Endometrial microvascular endothelial cells (primary cell): Measurements from ENCODE around the gene SH3RF3. TPM values are rescaled to one million over a fixed set of nuclear protein-coding genes. Genes with fewer than 3 reads are reported as not detected.

Experiments
- in situ Hi-C: cut with HindIII; loops from 2 replicates; pipeline ENCODE4 v1.10.0; 2017; ENCODE audit warnings: low sequenced_read_pairs, low pct_unique_long_range_greater_than_20kb; ENCODE audit errors: inconsistent ontology term
- total RNA-seq: library from RNA; depleted of rRNA; stranded (reverse); fragments of >200 nt; gene quantifications from one replicate; pipeline ENCODE4 v1.2.3, GENCODE V29; 2015; ENCODE audit errors: inconsistent ontology term

The SH3RF3 gene
- total RNA-seq, 1 donor from 2014 or later: 11.7 TPM

DNA sequence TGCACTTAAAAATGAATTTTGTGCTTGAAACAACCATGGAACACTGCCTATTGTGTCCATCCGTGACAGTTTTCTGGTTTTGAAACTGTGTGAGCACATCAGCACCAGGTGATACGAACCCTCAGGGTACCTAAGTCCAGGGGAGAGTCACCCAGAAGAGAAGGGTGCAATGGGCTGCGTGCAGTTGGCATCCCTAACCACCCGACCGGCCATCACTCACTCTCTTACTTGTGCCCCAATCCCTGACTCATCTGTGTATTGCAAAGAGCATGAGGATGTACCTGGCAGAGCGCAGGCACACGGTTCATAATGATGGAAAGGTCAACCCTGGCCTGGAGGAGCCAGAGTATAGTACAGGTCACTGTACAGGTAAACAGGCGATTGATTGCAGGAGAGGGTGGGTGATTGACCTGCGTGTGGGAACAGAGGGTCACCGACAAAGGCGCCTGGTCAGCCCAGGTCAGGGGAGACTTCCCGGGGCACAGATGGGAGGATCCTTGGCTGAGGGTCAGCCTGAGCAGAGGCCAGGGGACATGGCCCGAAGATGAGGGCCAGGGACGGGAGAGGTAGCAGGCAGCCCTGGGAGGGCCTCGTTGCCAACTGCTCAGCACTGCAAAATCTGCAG lies 324.5 kb downstream of the SH3RF3 start:
- in situ Hi-C loops: no loop called here

DNA sequence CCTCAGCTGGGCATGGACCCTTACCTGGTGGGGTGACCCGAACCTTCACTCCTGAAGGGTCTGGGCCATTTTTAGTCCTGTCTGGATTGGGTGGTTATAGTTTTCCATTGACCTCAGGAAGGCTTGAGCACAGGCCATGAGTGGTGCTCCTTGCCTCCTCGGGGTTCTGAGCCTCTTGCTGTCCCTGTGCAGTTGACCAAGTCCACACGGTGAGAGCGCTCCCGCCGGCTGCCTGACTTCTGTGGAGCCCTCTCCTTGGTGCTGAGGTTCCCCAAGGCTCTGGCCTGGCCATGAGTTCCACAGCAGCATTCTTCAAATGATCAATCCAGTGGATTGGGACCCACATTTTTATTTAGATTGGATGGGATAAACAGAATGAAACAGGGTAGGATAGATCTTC lies 325.3 kb downstream of the SH3RF3 start:
- in situ Hi-C loops: no loop called here

DNA sequence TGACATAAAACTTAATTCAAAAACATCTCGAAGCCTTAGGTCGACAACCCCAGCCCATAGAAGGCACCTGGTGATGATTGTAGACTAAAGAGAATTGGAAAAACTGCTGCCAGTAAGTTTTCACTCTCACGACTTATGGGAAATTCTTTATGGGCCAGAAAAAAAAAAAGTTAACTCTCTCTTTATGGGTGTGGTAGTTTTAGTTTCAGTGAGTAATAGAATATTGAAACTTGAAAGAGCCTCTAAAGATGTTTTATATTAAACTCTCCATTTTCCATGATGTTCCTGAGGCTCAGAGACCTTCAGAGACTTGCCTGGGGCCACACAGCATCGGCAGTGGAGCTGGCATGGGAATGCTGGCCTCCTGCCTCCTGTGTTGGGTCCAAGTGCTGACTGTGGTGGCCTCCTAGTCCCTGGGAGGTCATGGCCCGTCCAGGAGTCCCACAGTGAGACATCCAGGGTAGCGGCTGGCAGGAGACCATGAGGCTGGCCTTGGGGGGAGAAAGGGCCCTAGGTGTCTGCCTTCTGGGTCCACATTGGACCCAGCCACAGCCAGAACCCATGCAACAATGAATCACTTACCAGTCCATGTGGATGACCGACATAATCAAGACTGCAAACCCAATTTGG lies 325.9 kb downstream of the SH3RF3 start:
- in situ Hi-C loops: no loop called here

DNA sequence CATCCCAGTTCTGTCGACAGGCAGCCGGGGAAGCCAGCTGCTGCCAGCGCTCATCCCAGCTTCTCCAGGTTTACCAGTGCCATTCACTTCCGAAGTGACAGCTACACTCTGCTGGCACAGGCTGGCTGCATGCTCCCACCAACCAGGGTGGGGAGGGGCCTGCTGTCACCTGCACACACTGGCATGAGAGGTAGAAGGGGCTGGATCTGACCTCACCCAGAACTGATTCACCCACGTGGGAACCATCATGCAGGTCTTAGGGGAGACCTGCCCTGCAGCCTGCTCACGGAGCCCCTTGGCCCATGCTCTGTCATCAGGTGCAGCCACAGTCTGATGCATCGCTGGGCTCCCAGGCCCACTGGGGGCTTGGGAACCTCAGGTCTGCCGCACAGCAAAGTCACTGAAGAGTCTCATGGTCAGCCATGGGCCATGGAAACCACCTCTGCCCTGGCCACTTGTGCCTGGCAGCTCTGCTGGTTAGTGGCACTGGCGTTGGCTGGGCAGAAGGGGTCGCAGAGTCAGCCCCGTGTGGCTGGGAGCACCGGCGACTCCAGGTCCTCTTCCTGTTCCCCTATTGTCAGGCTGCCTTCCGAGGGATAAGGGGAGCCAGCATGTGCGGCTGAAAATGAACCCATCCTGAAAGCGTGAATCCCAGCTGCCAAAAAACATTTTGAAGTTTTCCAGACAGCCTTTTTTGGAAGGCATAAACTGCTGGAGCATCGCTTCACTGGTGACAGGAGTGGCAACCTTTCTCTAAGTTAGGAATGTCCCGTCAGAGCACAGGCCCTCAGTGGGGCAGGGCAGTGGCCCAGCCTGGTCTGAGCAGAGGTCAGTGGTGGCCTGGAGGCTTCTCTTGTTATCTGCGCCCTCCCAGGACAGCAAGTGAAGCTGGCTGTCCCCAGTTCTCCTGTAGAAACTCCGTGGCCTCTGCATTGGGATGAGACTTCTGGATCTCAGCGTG lies 327.0 kb downstream of the SH3RF3 start:
- in situ Hi-C loops: no loop called here

DNA sequence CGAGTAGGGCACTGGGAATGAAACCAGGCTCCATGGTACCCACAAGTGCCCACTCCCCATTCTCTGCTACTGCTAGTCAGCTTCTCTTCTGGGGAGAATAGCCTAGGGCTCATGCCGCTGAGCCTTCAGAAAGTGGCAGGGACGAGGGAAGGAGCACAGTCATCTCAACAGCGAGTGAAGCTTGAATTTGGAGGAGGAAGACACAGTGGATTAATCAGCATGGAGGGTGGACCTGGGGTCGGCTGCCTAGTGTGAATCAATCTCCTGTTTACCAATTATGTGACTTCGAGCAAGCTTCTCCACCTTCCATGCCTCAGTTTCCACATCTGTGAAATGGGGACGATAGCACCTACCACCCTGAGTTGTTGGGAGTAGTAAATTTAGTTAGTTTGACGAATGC lies 327.8 kb downstream of the SH3RF3 start:
- in situ Hi-C loops: no loop called here

DNA sequence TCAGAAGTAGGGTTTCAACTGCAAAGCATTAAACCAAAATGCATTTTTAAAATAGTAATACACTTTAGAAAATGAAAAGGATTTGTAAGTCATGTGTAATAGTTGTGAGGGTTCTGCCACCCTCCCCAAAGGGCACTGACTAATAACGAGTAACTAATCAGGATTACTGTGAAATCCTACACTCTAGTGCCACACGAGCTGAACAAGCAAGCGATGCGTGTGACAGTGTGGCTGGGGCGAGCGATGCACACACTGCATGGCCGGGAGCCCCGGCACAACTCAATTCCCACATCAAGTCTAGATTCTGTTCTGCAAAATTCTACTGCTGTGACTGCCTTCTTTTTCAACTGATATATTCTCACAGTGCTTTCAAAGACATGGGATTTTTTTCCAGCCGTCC lies 328.4 kb downstream of the SH3RF3 start:
- in situ Hi-C loops: no loop called here

DNA sequence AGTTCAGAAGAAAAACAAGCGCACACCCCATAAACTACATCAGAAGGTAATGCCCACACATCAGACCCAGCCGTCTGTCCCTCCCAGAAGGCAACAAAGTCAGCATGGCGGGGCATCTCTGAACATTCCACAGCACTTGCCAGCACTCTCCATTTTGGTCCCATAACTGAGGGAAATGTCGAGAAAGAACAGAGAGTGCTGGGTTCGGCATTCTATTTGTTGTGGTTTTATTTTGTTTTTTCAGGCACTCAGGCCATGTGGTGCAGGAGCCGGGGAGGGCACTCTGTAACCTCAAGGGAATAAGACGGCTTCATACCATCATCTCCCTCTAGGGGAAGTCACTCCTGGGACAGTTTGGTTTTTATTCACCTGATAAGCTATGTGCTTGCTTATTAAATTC lies 328.8 kb downstream of the SH3RF3 start:
- in situ Hi-C loops: no loop called here

DNA sequence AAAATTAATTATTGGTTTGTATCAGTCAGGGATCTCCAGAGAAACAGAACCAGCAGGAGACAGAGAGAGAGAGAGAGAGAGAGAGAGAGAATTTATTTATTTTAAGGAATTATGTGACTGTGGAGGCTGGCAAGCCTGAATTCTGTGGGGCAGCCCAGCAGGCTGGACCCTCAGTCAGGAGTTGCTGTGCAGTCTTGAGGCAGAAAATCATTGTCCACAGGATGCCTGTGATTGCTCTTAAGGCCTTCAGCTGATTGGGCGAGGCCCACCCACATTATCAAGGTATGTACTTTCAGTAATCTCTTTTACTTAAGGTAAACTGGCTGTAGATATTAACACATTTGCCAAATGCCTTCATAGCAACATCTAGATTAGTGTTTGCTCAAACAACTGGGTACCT lies 329.5 kb downstream of the SH3RF3 start:
- in situ Hi-C loops: no loop called here

DNA sequence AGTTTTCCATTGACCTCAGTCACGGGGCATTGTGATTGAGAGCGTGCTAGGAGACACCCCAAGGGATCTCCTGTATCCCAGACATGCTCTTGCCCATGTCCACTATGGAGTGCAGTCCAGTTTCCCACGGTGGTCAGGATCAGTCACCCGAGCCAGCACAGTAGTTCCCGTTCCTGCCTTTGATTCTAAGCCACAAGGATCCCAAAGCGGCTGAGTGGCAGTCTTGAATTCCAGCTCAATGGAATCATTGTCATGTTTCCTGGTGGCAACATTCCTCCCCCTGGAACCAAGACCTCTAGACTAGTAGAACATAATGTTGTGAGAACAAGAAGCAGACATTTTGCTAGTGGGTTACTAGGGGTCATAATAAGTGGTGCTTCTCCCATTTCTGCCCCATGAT lies 330.5 kb downstream of the SH3RF3 start:
- in situ Hi-C loops: no loop called here

DNA sequence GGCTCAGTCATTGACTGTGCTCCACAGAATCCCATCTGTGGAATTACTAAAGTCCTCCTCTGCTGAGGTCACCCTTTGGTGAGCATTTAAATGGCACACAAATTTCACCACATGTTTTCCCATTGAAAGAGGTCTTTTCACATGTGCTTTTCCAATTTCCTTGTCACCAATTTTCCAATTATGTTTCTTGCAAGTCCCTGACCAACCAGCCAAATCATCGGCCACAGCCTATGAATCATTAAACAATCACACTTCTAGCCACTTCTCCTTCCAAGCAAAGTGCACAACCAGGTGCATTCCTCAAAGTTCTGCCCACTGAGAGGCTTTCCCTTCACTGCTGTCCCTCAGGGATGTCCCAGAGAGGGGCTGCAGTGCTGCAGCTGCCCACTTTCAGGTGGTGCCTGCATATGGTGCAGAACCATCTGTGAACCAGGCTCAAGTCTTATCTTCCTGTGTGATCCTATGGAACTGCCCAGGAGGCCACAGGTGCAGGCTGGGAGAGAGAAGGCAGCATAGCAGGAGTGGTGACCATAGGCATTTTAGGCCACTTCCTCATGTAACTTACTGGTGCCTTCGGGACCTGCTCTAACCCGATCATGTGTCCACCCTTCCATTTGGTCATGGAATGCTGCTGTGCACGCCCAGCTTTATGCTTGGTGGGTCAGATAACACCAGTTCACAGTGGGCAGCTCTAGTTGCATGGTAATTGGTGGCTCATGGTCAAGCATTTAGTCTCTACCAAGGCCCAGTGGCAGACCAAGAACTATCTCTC lies 331.7 kb downstream of the SH3RF3 start:
- in situ Hi-C loops: no loop called here

DNA sequence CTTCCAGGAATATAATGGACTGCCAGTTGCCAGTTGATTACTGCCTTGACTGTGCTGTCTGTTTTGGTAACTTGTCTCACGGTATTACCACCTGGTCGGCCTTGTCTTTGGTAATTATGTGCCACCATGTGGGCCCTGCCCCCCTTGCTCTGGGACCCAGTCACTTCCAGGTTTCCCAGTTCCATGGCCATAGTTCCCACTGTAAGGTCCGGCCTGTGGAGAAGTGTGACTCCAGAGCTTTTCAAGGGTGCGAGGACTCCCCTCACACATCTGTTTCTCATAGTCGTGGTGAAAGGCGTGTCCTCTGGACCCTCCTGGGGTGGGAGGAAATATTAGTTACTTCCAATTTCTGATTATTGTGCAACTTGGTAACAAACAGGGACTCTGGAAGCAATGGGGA lies 334.2 kb downstream of the SH3RF3 start:
- in situ Hi-C loops: no loop called here

DNA sequence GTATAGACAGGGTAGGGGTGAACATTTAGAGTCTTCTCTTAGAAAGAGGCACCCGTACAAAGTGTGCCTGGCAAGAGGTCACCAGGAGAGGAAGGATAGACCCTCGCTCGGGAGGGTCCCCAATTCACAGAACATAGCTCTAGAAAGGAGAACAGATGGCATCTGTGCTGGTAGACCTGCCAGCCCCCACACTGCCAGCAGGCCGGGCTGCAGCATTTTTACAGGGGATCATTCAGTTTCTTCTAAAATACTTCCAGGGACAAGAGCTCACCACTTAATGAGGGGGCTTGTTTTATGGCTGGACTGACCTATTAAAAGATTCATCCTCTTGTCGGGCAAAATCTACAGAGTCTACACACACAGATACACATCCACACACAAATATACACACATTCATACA lies 334.9 kb downstream of the SH3RF3 start:
- in situ Hi-C loops: no loop called here

DNA sequence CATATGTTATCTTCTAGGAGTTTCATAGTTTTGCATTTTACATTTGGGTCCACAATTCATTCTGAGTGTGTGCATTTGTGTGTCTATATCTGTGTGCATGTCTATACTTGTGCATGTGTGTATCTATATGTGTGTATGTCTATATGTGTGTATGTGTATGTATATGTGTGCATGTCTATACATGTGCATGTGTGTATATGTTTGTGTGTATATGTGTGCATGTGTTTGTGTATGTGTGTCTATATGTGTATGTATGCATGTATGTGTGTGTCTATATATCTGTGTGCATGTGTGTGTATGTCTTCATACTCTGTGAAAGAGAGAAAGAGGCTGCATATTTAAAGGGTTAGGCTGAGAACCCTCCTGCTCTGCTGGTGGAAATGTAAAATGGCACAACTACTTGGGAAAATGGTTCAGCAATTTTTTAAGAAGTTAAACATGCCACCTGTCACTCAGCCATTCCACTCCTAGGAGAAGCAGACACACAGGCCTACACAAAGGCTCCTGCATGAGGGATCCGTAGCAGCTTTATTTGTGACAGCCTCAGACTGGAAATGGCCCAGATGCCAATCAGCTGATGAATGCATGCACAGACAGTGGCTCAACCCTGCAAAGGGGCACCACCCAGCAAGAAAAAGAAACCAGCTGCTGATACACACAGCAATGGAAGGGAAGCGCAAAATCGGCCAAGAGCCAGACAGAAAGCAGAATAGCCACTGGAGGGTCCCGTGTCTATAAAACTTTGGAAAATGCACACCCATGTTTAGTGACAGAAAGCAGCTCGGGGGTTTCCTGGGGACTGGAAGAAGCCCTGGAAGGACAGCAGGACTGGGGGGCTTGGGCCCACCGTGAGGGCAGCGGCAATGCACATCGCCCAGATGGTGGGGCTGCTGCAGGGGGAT lies 337.9 kb downstream of the SH3RF3 start:
- in situ Hi-C loops: no loop called here

DNA sequence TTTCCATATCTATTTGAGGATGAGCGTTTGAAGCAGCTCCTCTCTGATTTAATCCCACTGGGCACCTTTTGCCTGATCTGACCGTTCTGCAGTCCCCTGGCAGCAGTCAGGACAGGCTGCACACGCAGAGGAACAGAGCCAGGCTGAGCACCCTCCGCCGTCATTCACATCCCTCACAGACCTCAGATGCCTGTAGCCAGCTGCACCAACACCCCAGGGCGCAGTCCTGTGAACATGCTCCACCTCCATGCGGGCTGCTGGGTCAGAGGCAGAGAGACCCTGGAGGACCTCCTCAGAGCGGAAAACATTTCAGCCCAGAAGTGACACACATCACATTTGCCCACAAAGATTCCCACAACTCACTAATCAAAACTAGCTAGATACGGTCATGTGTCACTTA lies 338.7 kb downstream of the SH3RF3 start:
- in situ Hi-C loops: no loop called here

DNA sequence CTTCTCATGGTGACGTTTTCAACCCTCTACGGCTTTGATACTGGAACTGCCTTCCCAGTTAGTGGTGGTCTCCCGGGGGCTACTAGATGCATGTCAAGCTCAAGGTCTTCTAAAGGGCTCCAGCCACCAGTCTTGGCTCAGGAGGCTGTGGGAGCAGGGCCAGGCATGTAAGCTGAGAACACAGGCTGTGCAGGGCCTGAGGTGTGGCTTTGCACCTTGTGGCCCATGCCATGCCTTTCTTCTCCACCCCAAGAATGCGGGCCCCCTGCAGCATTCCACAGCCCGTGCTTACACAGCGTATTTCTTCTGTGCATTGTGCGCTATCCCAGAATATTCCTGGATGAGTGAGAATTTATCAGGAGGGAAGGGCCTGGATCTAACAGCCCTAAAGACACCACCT lies 339.9 kb downstream of the SH3RF3 start:
- in situ Hi-C loops: no loop called here

DNA sequence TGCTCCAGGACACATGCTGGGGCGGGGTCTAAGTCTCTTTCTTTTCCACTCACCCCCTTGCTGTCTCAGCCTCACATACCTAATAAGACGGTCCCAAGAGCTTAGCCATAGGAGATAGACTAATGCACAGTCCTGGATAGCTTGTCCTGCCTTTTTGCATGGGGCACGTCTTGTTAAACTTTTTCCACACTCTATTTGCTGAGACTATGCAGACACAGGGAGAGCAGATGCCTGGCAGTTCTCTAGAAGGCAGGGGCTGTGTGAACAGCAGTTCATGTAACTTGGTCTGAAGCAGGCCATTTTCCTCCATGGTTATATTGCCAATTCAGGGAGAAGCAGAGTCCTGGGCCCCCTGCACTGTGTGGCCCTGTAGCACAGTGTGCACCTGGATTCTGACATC lies 342.7 kb downstream of the SH3RF3 start:
- in situ Hi-C loops: no loop called here

DNA sequence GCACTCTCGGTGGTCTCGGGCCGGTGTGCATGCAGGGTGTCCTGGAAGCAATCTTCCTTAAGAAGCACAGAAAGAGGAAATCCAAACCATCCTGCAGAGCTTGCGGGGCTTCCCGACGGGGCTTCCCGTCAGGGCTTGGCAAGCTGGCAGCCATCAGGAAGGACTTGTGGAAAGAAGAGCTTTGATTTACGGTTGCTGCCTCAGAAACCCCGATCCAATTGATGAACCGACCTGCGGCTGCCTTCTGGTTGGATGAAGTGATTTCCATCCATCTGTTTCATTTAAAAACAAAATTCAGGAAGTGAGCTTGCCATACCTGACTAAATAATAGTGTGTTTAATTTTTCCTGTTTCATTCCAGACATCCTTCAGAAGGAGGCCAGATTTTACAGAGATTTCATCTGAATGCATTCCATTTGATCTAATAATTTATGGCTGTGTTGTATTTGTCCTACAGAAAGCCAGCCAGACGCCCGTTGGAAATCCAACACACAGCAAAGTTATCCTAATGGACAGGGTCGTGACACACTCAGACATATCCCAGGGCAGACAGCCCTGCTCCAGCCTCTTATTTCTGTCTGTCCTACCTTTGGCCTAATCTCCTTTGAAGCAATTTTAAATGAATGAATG lies 343.4 kb downstream of the SH3RF3 start:
- in situ Hi-C loops: no loop called here

DNA sequence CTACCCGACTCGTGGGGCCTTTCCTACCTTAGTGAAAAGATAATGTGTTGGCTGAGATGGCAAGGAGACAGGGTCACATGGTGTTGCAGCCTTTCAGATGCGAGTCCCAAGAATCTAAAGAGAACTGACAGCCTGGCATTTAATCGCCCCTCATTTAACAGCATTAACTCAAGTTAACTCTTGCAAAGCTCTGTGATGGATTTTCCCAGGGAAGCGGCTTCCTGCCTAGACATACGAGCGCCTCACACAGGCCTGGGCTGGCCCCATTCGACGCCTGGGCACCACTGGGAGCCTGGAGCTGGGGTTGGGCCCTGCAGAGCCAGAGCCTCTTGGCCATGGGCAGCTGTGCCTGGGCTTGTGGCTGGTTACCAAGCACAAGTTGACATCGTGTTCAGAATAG lies 344.0 kb downstream of the SH3RF3 start:
- in situ Hi-C loops: no loop called here
